ENCODE measurements around the gene PLEKHN1.

DNA sequence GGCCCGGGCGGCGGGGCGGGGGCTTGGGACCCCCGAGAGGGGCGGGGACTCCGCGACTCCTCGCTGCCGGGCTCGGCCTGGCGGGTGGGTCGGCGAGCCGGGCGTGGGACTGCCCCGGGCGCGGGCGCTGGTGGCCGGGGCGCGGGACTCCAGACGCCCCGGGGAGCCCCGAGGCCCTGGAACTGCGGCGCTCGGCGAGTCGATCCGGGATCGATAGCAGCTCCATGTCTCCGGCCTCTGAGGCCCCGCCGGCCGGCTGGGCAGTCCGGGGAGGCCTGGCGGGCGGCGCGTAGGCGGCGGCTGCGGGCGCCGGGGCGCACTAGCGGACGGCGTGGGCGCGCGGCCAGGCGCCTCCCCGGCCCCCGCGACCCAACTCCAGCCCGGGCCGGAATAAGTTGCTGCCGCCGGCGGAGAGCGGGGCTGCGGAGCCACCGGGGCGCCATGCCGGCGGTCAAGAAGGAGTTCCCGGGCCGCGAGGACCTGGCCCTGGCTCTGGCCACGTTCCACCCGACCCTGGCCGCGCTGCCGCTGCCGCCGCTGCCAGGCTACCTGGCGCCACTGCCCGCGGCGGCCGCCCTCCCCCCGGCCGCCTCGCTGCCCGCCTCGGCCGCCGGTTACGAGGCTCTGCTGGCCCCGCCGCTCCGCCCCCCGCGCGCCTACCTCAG, 42.2 kb upstream of the PLEKHN1 start:
- TF ChIP-seq, protein P1, sequence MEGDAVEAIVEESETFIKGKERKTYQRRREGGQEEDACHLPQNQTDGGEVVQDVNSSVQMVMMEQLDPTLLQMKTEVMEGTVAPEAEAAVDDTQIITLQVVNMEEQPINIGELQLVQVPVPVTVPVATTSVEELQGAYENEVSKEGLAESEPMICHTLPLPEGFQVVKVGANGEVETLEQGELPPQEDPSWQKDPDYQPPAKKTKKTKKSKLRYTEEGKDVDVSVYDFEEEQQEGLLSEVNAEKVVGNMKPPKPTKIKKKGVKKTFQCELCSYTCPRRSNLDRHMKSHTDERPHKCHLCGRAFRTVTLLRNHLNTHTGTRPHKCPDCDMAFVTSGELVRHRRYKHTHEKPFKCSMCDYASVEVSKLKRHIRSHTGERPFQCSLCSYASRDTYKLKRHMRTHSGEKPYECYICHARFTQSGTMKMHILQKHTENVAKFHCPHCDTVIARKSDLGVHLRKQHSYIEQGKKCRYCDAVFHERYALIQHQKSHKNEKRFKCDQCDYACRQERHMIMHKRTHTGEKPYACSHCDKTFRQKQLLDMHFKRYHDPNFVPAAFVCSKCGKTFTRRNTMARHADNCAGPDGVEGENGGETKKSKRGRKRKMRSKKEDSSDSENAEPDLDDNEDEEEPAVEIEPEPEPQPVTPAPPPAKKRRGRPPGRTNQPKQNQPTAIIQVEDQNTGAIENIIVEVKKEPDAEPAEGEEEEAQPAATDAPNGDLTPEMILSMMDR (IDR thresholded peaks at IDR 0.05): no peak
- no peak for TF ChIP-seq POLR2A (IDR thresholded peaks at IDR 0.05)
